ENCODE results near the gene BAIAP3. TPM values are rescaled to one million over a fixed set of nuclear protein-coding genes. Genes with fewer than 3 reads are reported as not detected.

The BAIAP3 gene
- total RNA-seq, 1 donor from 2014 or later, result 3.0 TPM

DNA sequence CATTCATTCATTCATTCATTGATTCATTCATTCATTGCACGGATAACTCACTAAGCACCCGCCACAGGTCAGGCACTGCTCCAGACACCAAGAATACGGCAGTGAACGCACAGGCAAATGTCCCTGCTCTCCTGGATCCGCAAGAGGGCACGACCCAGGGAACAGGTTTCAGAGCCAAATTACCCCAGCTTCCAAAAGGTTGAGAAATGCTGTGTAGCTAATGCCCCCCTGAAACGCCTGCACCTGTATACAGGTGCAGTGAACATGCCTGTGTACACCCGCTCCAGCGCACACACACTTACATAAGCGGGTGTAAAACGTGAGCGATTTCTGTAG, 33.6 kb upstream of the BAIAP3 start:
- DNase-seq (ENCODE audit: low read depth), result no peak

DNA sequence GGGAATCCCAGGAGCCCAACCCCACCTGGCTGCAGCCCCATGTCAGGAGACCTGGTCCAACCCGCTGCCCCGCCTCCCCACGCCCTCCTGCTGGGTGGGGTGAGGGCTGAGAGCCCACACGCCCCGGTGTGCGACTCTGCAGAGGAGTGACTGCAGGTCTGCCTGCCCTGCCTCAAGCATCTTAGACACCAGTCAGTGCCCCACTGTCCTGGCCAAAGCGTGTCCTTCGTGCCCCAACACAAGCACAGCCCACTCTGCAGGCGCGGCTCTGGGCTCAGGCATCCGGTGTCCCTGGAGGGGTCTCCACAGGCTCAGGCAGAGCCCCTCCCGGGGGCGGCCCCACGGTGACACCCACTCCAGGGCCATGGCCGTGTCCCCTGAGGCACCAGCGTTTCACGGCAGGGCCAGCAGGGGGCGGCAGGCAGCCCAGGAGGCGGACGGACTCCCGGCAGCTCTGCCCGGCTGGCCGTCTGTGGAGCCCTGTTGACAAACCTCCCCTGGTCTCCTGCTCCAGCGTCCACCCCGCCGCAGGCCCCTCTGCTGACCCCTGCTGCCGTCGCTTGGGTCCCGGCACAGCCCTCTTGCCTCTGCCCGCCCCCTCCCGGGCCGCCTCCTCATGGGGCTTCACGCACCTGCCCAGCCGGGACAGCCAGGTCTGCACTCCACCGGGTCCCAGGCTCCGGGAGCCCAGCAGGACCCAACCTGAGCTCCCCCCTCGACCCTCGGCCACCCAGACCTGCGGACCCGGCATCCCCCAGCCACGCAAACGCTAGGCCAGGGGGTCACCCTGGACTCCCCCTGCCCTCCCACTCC, 32.6 kb upstream of the BAIAP3 start:
- DNase-seq (ENCODE audit: low read depth), result no peak

DNA sequence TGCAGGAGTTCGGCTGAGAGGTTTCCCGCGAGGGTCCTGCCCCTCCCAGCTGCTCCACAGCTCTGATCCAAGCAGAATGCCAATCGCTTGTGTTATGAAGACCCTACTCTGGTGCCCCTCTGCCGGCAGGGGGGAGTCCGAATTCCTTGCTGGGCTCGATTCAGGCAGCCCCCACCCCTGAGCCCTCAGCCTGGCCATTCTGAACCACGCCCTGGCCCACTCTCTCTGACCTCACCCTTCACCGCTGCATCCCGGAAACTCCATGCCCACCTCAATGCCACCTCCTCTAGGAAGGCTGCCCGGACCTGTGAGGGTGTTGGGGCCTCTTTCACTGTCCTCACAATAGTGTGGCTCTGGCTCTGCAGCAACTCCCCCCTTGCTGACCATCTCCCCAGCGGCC, 31.9 kb upstream of the BAIAP3 start:
- no peak for DNase-seq (ENCODE audit: low read depth)

DNA sequence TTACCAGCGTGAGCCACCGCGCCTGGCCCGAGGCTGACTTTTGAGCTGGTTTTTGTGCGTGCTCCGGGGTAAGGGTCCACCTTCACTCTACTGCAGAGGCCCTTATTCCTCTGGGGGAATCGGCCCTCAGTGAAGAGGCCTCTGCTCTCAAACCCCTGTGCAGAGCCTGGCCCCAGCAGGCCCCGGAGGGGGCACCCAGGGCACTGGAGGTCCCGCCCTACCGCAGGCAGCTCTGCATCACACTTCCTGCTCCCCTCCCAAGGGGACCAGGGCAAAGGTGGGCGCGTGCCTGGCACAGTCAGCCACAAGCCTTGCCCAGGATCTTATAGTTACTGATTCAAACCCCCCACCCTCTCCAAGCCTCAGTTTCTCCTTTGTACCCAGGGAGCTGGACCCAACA, 27.6 kb upstream of the BAIAP3 start:
- no peak for DNase-seq (ENCODE audit: low read depth)

DNA sequence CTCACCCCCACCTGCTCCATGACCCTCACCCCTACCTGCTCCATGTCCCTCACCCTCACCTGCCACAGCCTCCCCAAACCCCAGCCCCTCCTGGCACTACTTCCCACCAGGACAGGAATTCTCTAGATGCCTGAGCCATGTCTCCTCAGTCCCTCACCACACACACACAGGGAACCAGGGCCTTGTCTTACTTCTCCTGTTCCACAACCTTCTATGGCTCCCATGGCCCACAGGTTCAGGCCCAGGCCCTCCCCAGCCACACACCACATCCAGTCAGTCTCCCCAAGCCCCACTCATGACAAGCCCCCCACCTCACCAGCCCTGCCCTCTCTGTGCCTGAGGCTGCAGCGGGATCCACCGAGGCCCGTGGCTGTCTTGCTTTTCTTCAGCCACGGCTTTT, 27.1 kb upstream of the BAIAP3 start:
- DNase-seq (ENCODE audit: low read depth), result no peak

GRCh38 chr16:1308036-1308976, 25.1 kb upstream of the BAIAP3 start:
- peak; percentile 57 for DNase-seq (ENCODE audit: low read depth)

DNA sequence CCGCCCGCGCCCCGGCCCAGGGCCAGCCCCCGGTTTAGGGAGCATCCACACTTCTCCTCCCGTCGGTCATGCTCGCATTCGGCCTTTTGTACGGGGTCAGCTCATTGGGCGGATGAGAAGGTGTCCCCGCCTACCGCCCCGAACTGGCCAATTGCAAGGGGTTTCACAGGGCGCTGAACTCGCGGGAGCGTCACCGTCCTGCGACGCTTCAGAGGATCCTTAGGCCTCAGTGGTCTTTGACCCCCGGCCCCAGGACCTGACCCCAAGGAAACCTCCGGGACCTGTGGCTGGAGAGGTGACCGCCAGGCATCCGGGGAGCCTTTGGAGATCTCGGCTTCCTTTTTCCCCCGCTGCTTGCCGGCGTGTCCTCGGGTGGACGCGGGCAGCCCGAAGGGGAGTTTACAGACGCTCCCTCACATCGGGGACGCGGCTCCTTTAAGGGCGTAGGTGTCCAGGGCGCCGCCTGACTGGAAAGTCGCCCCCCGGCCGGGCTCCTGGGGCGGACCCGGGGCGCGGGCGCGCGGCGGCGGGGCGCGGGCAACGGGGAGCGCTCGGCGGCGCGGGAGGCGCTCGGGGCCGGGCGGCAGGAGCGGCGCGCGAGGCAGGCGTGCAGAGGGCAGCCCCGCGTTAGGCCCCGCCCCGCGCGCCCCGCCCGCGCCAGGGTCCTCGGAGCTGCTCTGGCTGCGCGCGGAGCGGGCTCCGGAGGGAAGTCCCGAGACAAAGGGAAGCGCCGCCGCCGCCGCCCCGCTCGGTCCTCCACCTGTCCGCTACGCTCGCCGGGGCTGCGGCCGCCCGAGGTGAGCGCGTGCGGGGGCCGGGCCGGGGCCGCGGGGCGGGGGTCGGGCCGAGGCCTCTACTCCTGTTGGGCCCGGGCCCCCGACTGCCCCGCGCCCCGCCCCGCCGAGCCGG, 24.2 kb upstream of the BAIAP3 start, which contains the start of gene UBE2I:
Gene UBE2I (plus strand): TSS at position 660 of the 909 bp plus-strand sequence. CDS start 4,395 bp downstream, outside the sequence.
- peak; percentile 88 for DNase-seq (ENCODE audit: low read depth)

DNA sequence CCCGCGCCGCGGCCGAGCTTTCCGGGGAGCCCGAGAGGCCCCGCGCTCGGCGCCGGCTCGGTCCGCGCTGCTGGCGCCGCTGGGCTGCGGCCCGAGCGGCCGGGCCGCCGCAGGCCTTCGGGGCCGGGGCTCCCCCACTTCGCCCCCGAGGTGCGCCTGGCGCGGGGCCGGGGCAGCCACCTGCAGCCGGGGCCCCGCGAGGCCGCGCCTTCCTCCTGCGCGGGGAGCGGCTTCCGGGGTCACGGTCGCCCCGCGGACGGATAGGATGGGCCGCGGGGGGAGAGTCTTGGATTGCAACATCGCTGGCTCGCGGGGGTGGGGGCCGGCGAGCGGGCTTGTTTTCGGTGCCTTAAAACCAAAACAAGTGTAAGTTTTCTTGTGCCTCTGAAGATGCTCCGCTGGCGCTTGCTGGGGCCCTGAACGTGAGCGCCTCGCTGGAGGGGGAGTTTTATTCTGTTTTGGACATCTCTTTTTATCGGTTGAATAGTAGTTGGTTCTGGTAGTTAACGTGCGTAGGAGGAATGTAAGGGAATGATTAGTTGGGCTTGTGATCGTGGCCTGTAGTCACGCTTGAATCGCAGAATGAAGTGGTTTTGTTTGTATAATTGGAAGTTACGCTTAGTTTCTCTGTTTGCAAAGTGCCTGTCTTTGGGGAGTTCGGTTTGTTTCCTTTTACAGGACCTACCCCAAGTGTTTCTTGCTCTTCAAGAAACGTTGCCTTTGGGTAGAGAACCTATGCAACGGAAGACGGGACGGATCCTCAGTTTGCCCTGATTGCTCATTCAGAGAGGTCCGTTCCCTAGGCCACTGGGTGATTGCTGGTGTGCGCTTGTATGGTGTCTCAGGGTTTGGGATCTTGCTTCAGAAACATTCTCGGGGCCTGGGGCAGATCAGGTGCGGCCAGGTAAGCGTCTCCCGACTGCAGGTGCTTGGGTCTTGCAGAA, 23.3 kb upstream of the BAIAP3 start:
- peak; percentile 71 for DNase-seq (ENCODE audit: low read depth)

DNA sequence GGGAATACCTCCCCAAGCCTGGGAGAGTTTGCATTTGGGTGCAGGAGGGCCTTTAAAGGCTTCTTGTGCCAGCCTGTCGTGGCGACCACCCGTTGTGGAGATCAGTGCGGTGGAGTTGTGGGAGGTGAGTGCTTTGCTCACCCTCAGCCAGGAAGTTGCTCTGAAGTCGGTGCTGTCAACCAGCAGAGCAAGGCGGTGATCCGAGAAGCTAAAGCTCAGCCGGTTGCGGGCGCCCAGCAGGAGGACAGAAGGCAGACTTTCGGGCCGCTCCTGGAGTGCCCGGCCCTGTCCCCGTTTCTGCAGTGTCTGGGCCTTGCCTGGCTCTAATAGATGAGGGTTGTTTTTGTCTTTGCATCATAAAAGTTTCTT, 22.6 kb upstream of the BAIAP3 start:
- DNase-seq (ENCODE audit: low read depth), result no peak

- DNase-seq (ENCODE audit: low read depth), result no peak
Observed at GRCh38 chr16:1311212-1311737, 22.2 kb upstream of the BAIAP3 start.

DNA sequence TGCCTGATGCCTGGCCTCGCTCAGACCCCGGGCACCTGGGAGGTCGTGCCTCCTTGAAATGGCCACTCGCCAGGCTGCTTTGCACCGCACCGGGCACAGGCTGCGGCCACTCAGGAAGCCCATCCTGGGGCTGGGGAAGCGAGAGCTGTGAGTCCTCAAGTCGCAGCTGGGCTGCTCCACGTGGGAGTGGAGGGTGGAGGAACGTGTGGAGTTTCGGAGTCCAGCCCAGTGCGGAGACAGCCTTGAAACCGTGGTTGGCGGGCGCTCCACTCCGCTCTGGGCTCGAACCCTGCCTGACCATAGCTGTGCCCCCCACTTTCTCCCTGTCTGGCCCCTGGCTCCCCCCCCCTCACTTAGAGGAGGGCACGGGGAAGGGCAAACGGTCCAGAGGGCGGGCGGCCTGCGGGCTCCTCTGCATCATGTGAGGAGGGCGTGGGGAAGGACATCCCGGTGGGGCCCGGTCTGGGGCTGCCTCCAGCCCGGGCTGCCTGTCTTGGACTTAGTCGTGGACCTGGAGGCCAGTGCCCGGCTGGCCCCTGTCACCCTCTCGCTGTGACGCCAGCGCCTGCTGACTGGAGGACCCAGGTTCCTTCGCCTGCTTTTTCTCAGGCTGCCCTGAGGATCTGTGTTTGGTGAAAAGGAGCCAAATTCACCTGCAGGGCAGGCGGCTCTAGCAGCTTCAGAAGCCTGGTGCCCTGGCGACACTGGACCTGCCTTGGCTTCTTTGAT, 21.5 kb upstream of the BAIAP3 start:
- no peak for DNase-seq (ENCODE audit: low read depth)

DNA sequence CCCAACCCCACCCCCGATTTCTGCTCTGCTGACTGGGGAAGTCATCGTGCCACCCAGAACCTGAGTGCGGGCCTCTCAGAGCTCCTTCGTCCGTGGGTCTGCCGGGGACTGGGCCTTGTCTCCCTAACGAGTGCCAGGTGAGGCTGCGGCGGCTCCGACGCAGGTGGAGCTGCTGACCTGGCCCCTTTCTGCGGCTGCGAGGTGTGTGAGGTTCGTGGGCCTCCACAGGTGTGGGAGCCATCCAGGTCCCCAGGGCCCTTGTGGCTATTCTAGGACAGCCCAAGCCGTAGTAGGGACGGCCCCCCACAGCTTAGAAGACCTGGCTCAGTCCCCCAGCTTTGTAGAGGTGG, 21.0 kb upstream of the BAIAP3 start:
- DNase-seq (ENCODE audit: low read depth), result no peak

GRCh38 chr16:1312903-1313302, 20.5 kb upstream of the BAIAP3 start:
- no peak for DNase-seq (ENCODE audit: low read depth)

DNA sequence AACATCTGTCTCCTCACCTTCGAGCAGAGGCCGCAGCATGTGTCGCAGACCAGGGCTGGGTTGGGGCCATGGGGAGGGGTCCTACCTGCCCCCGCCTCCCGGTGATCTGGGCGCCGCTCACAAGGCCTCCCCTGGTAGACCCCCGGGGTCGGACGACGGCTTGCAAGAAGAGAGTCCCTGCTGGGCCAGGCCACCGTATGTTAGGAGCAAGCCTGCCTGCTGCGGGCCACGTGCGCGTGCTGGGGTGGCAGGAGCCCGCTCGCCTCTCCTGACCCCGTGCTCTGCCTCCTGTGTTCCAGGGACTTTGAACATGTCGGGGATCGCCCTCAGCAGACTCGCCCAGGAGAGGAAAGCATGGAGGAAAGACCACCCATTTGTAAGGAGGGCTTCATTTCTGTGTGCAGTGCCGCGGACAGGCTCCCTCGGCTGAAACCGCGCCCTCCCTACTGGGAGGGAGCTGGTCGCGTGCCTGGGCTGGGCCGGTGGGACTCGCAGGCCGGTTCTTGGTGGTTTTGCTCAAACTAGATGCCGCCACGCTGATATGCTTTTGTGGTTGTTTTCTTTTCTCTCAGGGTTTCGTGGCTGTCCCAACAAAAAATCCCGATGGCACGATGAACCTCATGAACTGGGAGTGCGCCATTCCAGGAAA, 19.6 kb upstream of the BAIAP3 start:
- DNase-seq (ENCODE audit: low read depth), result no peak

DNA sequence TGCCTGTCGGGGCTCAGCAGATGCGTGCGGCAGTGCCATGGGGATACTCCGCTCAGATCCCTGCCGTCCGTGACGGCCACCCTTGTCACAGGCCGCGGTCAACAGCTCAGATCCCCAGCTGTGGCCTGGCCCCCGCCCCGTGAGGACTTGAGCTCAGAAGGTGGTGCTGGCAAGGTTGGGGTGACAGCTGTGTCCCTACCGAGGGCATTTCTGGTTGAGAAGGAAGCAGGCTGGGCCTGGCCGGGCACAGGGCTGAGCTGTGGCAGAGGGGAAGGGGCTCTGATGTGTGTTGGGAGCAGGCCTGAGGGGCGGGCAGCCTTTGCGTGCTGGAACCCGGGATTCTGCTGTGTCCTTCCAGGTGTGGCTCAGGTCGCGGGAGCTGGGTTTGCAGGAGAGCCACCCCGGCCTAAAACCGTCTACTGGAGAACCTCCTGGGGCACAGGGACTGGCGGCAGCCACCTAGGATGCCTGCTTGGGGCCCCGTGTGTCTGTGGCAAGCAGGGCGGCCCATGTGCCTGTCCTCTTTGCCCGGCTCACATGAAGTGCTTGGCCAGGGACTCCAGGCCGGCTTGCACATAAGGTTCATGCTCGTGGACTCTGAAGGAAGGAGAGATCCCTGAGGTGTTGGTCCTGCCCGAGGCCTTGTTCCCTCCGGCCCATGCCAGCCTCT, 18.9 kb upstream of the BAIAP3 start:
- no peak for DNase-seq (ENCODE audit: low read depth)

GRCh38 chr16:1315081-1316032, 18.1 kb upstream of the BAIAP3 start:
- no peak for DNase-seq (ENCODE audit: low read depth)

- DNase-seq (ENCODE audit: low read depth), result no peak
Observed at GRCh38 chr16:1316033-1316405, 17.4 kb upstream of the BAIAP3 start.
